A172 (cell line): ENCODE data around the gene IZUMO1R. TPM values are rescaled to one million over a fixed set of nuclear protein-coding genes. Genes with fewer than 3 reads are reported as not detected.
"Not testable (repeated sequence)": the region's sequence is repeated elsewhere in the genome, so short reads cannot be mapped to it uniquely, and the experiment has no call there.

Experiments
- DNase-seq: peaks from one replicate; pipeline ENCODE4 v3.0.0-alpha.2; 2015; ENCODE audit warnings: low spot score
- total RNA-seq: library from RNA; depleted of rRNA; stranded (reverse); fragments of >200 nt; shearing (Covaris generic); gene quantifications from 2 replicates; pipeline ENCODE4 v1.2.3, GENCODE V29; 2014; rRNA removed

IZUMO1R gene
- total RNA-seq, result not detected in 2 replicates

DNA sequence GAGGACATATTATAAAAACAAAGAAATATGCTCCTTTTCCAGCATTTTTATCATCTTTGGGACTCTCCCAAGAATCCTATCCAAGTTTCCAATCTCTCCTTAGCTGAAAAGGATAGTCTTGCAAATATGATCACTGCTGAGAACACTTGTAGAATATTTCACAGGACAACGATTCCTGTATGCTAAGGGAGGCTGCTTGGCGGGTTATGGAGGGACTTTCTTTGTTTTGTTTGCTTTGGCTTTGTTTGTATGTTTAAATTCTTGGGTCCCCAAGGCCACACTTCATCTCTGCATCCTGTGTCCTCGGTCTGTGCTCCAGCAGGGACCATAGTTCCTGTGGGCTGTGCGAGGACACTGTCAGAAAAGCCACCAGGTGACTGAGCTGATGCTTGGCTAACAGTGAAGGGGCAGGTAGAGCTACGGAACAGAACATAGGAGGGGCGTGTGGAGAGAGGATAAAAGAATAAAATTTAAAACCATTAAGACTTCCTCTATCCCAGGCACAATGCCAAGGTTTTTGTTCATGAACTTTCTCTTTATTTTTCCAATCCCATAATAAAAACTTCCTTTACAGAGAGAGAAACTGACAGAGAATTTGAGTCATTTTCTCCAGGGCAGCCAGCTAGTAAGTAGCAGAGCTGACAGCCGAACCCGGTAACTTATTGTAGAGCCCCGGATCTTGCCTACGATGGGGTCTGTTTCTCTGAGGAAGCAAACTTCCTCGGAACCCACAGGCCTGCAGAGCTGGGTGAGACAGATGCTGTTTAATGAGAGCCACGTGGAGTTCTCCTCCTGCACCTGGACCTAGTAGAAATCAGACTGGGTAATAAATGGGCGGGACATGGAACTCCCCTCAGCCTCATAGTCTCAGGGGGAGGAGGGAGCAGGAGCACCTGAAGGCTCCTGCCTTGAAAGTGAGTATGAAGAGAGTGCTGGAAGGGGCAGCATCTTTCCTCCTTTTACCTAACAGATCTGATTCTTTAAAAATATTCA, at the start of gene IZUMO1R:
Gene IZUMO1R, plus strand, starts transcription at position 615 of the 993 bp plus-strand sequence. CDS start 1,057 bp downstream, outside the sequence.
- DNase-seq, result no peak

DNA sequence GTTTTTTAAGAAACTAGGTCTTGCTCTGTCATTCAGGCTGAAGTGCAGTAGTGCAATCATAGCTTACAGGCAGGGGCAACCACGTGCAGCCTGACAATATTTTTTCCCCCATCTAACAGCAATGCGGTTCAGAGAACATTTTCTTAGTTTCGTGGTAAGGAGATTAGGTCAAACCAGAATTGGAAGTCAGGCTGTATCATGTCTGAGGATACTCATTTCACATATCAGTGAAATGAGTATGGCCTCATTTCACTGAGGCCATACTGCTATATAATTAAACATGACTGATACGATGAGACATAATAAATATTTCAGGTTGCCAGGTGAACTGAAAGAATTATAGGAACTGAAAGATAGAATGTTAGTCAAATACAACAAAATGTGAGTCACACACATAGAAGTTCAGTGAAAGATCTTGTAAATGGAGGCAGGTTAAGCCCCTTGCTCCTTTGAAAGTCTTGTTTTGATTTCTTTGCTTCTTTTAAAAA, 32.5 kb upstream of the IZUMO1R start:
- DNase-seq, result no peak

GRCh38 chr11:94272738-94273313, 31.6 kb upstream of the IZUMO1R start:
- no peak for DNase-seq

- no peak for DNase-seq
Observed at GRCh38 chr11:94275961-94276360, 28.4 kb upstream of the IZUMO1R start.

- no peak for DNase-seq
Observed at GRCh38 chr11:94276943-94277342, 27.4 kb upstream of the IZUMO1R start.

GRCh38 chr11:94278207-94278606, 26.2 kb upstream of the IZUMO1R start:
- DNase-seq, result not testable (repeated sequence)

DNA sequence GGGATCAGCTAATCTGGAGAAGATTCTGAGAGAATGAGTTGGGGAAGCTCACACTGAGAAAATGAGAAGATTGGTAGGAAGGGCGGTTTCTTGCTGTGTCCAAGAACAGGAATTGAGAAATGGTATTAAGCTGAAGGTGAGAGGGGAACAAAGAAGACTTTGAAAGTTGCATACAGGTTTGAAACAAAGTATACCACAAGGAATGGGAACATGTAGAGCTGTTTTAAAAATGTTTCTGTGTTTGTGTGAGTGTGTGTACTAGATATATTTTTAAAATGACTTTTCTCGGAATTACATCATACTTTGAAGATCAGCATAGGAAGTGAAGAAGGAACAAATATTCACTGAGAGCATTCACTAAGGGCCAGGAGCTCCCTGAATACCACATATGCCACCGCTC, 24.4 kb upstream of the IZUMO1R start:
- DNase-seq, result no peak

DNA sequence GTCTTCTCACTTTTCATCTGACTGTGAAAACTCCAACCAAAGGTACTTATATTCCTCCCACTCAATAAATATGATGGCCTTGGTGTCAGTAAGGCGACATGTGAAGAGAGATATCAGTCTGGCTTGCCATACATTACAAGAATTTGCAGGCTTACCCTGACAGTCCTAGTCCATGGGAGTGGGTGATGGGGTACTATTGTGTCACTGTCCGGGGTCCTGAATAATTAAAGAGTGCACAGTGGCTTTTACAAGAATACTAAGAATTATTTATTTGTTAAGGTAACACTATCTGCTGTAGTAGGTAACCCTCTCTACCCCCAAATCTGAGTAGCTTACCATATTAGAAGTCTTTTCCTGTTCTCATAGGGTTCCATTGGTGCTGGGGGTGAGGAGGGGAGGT, 23.1 kb upstream of the IZUMO1R start:
- DNase-seq, result no peak

DNA sequence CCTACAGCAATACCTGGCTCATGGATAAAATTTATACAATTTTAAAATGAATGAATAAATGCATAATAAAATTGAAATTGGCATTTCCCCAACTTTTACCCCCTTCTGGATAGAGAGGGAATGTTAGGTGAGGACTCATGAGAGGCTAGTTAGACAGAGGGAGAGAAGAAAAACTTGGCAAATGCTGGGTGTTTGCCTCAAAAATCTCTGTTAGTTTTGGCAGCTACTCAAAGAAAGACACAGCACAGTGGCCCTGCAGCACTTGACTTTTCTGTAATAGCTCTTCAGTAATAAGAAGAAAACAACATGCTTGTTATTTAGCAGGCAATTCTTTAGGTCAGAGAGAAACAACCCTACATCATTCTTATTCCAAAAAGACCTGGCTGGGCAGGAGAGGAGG, 20.7 kb upstream of the IZUMO1R start:
- DNase-seq, result no peak

GRCh38 chr11:94295534-94295933, 8.8 kb upstream of the IZUMO1R start:
- DNase-seq, result no peak

DNA sequence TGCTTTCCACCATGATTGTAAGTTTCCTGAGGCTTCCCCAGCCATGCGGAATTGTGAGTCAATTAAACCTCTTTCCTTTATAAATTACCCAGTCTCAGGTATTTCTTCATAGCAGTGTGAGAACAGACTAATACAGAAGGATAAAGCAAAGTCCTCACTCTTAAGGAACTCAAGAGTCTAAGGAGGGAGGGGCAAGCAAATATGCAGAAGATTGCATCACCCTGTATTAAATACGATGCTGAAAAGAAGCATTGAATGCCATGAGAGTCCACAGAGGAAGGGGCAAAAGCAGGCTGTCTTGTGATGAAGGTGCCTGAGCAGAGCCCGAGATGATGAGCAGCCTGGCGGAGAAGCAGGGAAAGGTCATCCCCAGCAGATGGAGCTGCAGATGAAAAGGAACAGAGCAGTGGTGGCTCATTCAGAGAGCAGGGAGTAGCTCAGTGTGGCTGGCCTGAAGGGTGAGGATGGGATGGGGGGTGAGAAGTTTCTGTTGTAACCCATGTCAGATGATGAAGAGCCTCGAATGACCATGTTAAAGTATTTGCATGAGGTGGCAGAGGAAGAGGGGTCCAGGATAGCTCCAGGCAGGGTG, 6.3 kb upstream of the IZUMO1R start:
- no peak for DNase-seq

- DNase-seq, result no peak
Observed at GRCh38 chr11:94302776-94303175, 1.6 kb upstream of the IZUMO1R start.

- no peak for DNase-seq
Observed at GRCh38 chr11:94305146-94305545, 766 bp downstream of the IZUMO1R start.

DNA sequence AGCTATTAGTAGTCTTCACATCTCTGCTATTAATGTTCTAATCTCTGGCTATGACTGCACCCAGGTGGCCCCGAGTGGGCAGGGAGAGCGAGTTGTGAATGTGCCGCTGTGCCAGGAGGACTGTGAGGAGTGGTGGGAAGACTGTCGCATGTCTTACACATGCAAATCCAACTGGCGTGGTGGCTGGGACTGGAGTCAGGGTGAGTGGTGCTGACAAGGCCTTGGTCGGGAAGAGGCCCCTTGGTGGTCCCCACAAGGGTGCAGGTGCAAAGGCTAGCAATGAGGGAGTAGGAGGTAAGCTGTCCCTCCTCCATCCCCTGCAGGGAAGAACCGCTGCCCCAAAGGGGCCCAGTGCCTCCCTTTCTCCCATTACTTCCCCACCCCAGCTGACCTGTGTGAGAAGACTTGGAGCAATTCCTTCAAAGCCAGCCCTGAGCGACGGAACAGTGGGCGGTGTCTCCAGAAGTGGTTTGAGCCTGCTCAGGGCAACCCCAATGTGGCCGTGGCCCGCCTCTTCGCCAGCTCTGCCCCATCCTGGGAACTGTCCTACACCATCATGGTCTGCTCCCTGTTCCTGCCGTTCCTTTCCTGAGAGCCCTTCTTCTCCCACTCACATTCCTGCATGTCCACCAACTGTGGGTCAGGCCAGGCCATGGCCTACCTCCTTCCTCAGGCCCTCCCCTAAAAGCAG, 2.9 kb downstream of the IZUMO1R start:
- DNase-seq, result no peak

DNA sequence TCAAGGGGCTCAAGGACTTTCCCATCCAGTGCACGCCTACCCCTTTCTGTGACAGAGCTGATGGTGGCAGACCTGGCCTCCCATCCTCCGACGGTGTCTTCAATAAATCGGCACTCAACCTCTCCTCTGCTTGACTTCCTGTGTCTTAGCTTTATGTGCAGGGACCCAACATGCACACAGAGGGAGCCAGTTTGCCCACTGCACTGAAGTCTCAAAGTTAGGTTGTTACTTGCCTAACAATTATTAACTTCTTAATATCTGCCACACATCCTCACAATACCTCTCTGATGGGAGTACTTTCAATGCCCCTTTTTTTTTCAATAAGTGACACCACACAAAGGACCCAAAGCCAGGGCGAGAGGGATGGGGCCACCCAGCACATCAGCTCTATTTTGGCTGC, 3.6 kb downstream of the IZUMO1R start:
- no peak for DNase-seq

GRCh38 chr11:94309757-94310156, 5.4 kb downstream of the IZUMO1R start:
- DNase-seq, result no peak

GRCh38 chr11:94310191-94310875, 6.0 kb downstream of the IZUMO1R start:
- DNase-seq, result no peak

DNA sequence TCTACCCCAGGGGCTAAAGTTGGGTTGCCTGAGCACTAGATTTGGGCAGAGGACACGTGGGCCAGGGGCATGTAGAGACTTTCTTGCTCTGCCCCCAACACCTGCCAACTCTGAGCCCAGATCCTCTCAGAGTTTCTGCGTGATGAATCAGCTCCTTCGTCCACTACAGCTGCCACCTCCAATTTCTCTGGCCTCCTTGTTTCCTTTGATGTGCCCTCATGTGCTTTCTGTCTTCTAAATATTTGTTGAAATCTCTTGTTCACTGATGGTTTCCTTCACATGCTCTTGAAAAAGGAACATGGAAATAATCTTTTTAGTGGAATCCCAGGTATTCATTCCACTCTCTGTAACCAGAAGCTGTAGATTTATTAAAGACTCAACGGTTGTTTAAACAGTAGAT, 8.0 kb downstream of the IZUMO1R start:
- no peak for DNase-seq

DNA sequence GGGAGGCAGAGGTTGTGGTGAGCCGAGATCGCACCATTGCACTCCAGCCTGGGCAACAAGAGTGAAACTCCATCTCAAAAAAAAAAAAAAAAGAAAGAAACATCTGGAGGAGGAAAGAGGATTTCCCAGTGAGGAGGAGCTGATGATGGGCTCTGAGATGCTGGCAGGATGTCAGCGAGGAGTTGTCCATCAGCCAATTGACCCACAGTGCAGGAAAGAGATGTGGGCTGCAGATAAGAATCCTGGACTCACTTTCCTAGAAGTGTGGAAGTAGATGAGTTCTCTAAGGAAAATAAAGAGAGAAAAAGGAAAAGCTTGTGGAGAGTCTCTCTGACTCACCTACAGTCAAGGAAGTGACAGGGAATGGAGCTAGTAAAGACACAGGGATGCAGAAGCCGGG, 9.7 kb downstream of the IZUMO1R start:
- no peak for DNase-seq

DNA sequence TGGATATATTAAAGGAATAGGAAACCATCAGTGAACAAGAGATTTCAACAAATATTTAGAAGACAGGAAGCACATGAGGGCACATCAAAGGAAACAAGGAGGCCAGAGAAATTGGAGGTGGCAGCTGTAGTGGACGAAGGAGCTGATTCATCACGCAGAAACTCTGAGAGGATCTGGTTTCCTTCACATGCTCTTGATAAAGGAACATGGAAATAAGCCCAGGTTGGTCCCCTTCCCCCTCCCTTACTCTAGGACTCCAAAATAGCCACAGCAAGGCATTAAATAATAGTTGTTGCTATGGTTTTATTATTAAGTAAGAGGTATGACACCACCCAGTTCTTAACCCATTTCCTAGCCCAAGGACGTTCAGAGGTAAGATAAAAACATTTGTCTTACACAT, 11.3 kb downstream of the IZUMO1R start:
- DNase-seq, result no peak

DNA sequence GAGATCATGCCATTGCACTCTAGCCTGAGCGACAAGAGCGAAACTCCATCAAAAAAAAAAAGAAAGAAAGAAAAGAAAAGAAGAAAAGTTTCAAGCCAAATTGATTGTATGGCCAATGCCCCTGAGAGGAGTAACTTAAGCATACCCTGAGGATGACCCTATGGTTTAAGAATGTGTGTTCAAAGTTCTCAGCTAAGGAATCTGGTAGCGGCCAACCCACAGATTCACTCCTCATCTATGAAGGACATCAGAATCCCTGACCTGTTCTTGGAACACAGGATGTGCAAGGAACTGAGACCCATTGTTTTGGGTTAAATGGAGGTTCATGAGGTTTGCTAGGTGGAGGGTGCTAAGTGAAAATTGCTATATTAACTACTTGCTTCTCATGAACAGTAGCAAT, 18.1 kb downstream of the IZUMO1R start:
- DNase-seq, result no peak
